ENCODE measurements around the gene MNX1. TPM values are rescaled to one million over a fixed set of nuclear protein-coding genes. Genes with fewer than 3 reads are reported as not detected.

The MNX1 gene
- total and polyA plus RNA-seq, 9 of the 15 experiments (the other 6 are each of a cell fraction or from before 2014, with no cell fraction given), result 0.15 to 8.0 (median 1.4) TPM

- TF ChIP-seq TOE1 (IDR thresholded peaks at IDR 0.05; ENCODE audit: borderline replicate concordance), result no peak
- TF ChIP-seq TOE1 (CRISPR knock-in tag; IDR thresholded peaks at IDR 0.05; ENCODE audit: borderline replicate concordance, low read depth), result no peak
- no peak for TF ChIP-seq SIRT6 (IDR thresholded peaks at IDR 0.05; ENCODE audit: low read depth, low read length)
- TF ChIP-seq FOXK1 (CRISPR knock-in tag; IDR thresholded peaks at IDR 0.05; ENCODE audit: borderline replicate concordance), result 0 out of 2 replicates have a peak, but pooled peaks have one; percentile 23
- no peak for TF ChIP-seq RBM22 (IDR thresholded peaks at IDR 0.05; ENCODE audit: low read depth, low read length, poor library complexity, severe bottlenecking)
- no peak for TF ChIP-seq PML (IDR thresholded peaks at IDR 0.05; ENCODE audit: low read length)
- TF ChIP-seq SMAD3 (CRISPR knock-in tag; conservative IDR thresholded peaks at IDR 0.05), result no peak
- TF ChIP-seq E4F1 (CRISPR knock-in tag; IDR thresholded peaks at IDR 0.05; ENCODE audit: borderline replicate concordance), result no peak
- no peak for TF ChIP-seq CHAMP1 (IDR thresholded peaks at IDR 0.05)
- TF ChIP-seq MAFG (tag; conservative IDR thresholded peaks at IDR 0.05), result no peak
- no peak for TF ChIP-seq ZNF583 (CRISPR knock-in tag; IDR thresholded peaks at IDR 0.05)
- TF ChIP-seq NFYB (IDR thresholded peaks at IDR 0.05; ENCODE audit: extremely low read depth, insufficient read length), result no peak
- no peak for TF ChIP-seq FOXJ2 (tag; IDR thresholded peaks at IDR 0.05)
- peak; percentile 39 to 51; a peak in 2 of 4 replicates for TF ChIP-seq NRF1 (conservative IDR thresholded peaks at IDR 0.05 in 1 of 2, IDR thresholded peaks at IDR 0.05 in 1 of 2)
- no peak for TF ChIP-seq ILK (tag; IDR thresholded peaks at IDR 0.05; ENCODE audit: borderline replicate concordance, low read depth)
- TF ChIP-seq MBD1 (CRISPR knock-in tag; IDR thresholded peaks at IDR 0.05), result peak; percentile 94
- no peak for TF ChIP-seq GATAD2A (IDR thresholded peaks at IDR 0.05)
- TF ChIP-seq ZFX (CRISPR knock-in tag; IDR thresholded peaks at IDR 0.05), result peak; percentile 55
- no peak for TF ChIP-seq PHF21A (IDR thresholded peaks at IDR 0.05; ENCODE audit: borderline replicate concordance, low read depth)
- TF ChIP-seq GABPB1 (CRISPR knock-in tag; IDR thresholded peaks at IDR 0.05), result peak; percentile 84
- TF ChIP-seq MTF1 (CRISPR knock-in tag; IDR thresholded peaks at IDR 0.05; ENCODE audit: borderline replicate concordance), result no peak
- TF ChIP-seq U2AF2 (optimal IDR thresholded peaks at IDR 0.05; ENCODE audit: low read depth, low read length), result no peak
- TF ChIP-seq FOXA1 (IDR thresholded peaks at IDR 0.05; ENCODE audit: borderline replicate concordance), result no peak
- peak; percentile 28; the same call in 1 of the 2 replicates for TF ChIP-seq CTBP1 (IDR thresholded peaks at IDR 0.05; ENCODE audit: borderline replicate concordance)
Observed at GRCh38 chr7:157009170-157009777, 1.2 kb downstream of the MNX1 start (continued).
